Kidney glomerular epithelial cell (primary cell): ENCODE data around the gene GBP4.
"Not testable (repeated sequence)": the region's sequence is repeated elsewhere in the genome, so short reads cannot be mapped to it uniquely, and the experiment has no call there.

ENCODE experiments used
- DNase-seq: peaks from one replicate; lab custom pipeline; 2025; lab: John Stamatoyannopoulos, UW

The GBP4 gene

GRCh38 chr1:89198491-89199072, at the start of gene GBP4:
Gene GBP4 (minus strand): TSS chr1:89198942. CDS start chr1:89198834, 108 bp downstream.
- DNase-seq = no peak

- no peak for DNase-seq
These were observed 44.3 kb upstream of the GBP4 start for GRCh38 chr1:89243046-89243445.

GRCh38 chr1:89221341-89221740, 22.6 kb upstream of the GBP4 start:
- no peak for DNase-seq

GRCh38 chr1:89219851-89220250, 21.1 kb upstream of the GBP4 start:
- DNase-seq = not testable (repeated sequence)

GRCh38 chr1:89218941-89219340, 20.2 kb upstream of the GBP4 start:
- not testable (repeated sequence) for DNase-seq

GRCh38 chr1:89213347-89213746, 14.6 kb upstream of the GBP4 start:
- DNase-seq = no peak

GRCh38 chr1:89211035-89211634, 12.4 kb upstream of the GBP4 start:
- DNase-seq = no peak

GRCh38 chr1:89206373-89206772, 7.6 kb upstream of the GBP4 start:
- no peak for DNase-seq

GRCh38 chr1:89203166-89203565, 4.4 kb upstream of the GBP4 start:
- DNase-seq = peak; percentile 18

GRCh38 chr1:89201106-89201794, 2.5 kb upstream of the GBP4 start:
- DNase-seq = no peak

- no peak for DNase-seq
These were observed 1.9 kb upstream of the GBP4 start for GRCh38 chr1:89200663-89201062.

- no peak for DNase-seq
These were observed 836 bp upstream of the GBP4 start for GRCh38 chr1:89199525-89200031.

GRCh38 chr1:89198081-89198480, 661 bp downstream of the GBP4 start:
- DNase-seq = no peak

GRCh38 chr1:89195476-89195875, 3.3 kb downstream of the GBP4 start:
- no peak for DNase-seq

GRCh38 chr1:89191314-89191713, 7.4 kb downstream of the GBP4 start:
- DNase-seq = no peak

GRCh38 chr1:89190017-89190416, 8.7 kb downstream of the GBP4 start:
- no peak for DNase-seq

GRCh38 chr1:89179343-89179742, 19.4 kb downstream of the GBP4 start:
- DNase-seq = peak; percentile 9

GRCh38 chr1:89176971-89177370, 21.8 kb downstream of the GBP4 start:
- DNase-seq = no peak

GRCh38 chr1:89175601-89176256, 23.0 kb downstream of the GBP4 start, which contains the start of gene GBP7:
Gene GBP7 (minus strand): TSS chr1:89176003. CDS start chr1:89171935, 4,068 bp downstream.
- DNase-seq = no peak

GRCh38 chr1:89174491-89174890, 24.3 kb downstream of the GBP4 start:
- no peak for DNase-seq

- DNase-seq = no peak
These were observed 26.1 kb downstream of the GBP4 start for GRCh38 chr1:89172468-89173143.

- DNase-seq = no peak
These were observed 27.7 kb downstream of the GBP4 start for GRCh38 chr1:89171067-89171438.
